Activated naive CD8-positive, alpha-beta T cell treated with anti-CD3 and anti-CD28 coated beads, Interleukin-2, amount 50 U/mL, for 24 hours (primary cell): ENCODE measurements around the gene MALRD1.

ENCODE experiments used
- ATAC-seq: fragments of 150-1000 bp; cut with Tn5 transposase; one replicate; pipeline ENCODE4 v1.10.0; 2021
- DNase-seq: peaks from one replicate; pipeline ENCODE4 v3.0.0; 2021
- H3K27ac Mint-ChIP-seq: one replicate; pipeline ENCODE4 v1.8.0; 2021; ENCODE audit warnings: mild to moderate bottlenecking, mixed read lengths
- H3K27me3 Mint-ChIP-seq: one replicate; pipeline ENCODE4 v1.8.0; 2021; ENCODE audit warnings: mixed read lengths
- H3K36me3 Mint-ChIP-seq: one replicate; pipeline ENCODE4 v1.8.0; 2021; ENCODE audit warnings: low read depth, mixed read lengths
- H3K4me1 Mint-ChIP-seq: one replicate; pipeline ENCODE4 v1.8.0; 2021; ENCODE audit warnings: mixed read lengths
- H3K4me3 Mint-ChIP-seq: one replicate; pipeline ENCODE4 v1.8.0; 2021; ENCODE audit warnings: mild to moderate bottlenecking, moderate library complexity, mixed read lengths
- H3K9me3 Mint-ChIP-seq: one replicate; pipeline ENCODE4 v1.8.0; 2021; ENCODE audit warnings: mixed read lengths

Gene MALRD1

DNA sequence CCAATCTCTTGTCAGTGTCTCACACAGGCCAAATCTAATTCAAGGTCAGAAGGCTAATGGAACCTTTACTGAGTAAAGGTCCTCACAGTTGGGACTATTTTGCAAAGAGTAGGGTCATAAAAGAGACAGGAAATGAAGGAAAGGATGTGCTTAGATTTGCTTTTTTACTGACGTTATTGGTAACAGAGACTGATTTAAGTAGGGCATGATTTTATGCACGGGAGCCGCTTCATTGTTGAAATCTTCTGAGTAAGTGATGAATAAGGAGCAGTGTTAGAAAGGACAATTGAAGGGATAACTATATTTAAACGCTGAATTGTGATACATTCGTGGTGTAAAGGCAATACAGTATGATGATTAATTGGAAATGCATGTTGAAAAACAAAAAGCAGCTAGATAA lies 261.5 kb downstream of the MALRD1 start:
- Mint-ChIP-seq H3K27me3 (no peaks in the 10 kb centered on the region), H3K4me1 (no peaks in the 10 kb centered on the region), H3K4me3 (no peak overlapping the region), H3K9me3 (peaks cover 4% of the 10 kb centered on the region), H3K36me3 (no peaks in the 10 kb centered on the region), H3K27ac (no peak overlapping the region)
- ATAC-seq: no peak
- DNase-seq: no peak

DNA sequence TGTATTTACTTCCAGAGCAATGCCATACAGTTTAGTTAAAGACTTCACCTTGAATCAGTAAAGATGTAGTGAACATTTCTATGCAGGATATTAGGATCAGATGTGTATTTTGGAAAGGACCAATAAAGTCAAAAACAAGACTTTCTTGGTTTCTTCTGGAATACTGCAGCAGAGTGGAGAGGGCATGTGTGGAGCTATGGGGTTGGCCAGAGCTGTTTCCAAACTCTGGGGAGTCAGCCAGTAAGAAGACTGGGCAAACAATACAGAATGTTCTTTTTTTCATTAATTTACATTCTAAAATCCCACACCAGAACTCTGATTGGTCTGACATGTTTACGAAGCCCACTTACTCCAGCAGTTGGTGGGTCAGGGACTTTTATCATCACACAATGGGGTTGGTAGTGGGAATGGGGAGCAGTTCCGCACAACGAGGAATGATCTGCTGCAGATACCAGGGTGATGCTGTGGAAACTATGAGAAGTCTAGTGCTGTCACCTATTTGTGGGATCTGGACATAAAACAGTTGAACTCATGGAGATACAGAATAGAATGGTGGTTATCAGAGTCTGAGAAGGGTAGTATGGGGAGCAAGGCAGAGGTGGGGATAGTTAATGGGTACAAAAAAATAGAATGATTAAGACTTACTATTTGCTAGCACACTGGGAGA lies 267.7 kb downstream of the MALRD1 start:
- ATAC-seq (no peak), DNase-seq (no peak)
- H3K27ac Mint-ChIP-seq: no peak overlapping the region
- no peaks in the 10 kb centered on the region for H3K27me3 Mint-ChIP-seq
- H3K4me1 Mint-ChIP-seq: no peaks in the 10 kb centered on the region
- H3K4me3 Mint-ChIP-seq: no peak overlapping the region
- H3K36me3 Mint-ChIP-seq: no peaks in the 10 kb centered on the region
- no peaks in the 10 kb centered on the region for H3K9me3 Mint-ChIP-seq

DNA sequence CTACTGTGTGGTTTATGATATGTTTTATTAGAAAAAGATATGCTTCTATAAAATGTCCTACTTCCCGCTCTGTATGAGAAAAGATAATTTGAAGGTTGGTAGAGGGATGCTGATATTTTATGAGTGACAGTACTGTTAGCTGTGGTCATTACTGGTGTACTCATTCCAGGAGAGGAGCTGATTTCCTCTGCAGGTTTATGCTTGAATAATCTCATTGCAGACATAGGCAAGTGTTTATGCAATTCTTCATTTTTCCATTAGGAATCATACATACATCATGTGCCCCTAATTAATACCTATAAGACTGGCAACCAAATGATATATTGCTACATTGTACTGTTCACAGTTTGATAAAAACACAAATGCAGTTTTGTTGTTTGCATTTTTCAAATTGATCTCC lies 269.4 kb downstream of the MALRD1 start:
- Mint-ChIP-seq H3K9me3 (no peaks in the 10 kb centered on the region), H3K27me3 (no peaks in the 10 kb centered on the region), H3K36me3 (no peaks in the 10 kb centered on the region), H3K4me1 (no peaks in the 10 kb centered on the region), H3K27ac (no peak overlapping the region), H3K4me3 (no peak overlapping the region)
- ATAC-seq (no peak), DNase-seq (no peak)

GRCh38 chr10:19325581-19325980 lies 277.0 kb downstream of the MALRD1 start:
- H3K36me3 Mint-ChIP-seq: no peaks in the 10 kb centered on the region
- H3K27me3 Mint-ChIP-seq: no peaks in the 10 kb centered on the region
- DNase-seq (no peak), ATAC-seq (no peak)
- no peaks in the 10 kb centered on the region for H3K9me3 Mint-ChIP-seq
- no peaks in the 10 kb centered on the region for H3K4me1 Mint-ChIP-seq
- H3K27ac Mint-ChIP-seq: no peak overlapping the region
- H3K4me3 Mint-ChIP-seq: no peak overlapping the region

DNA sequence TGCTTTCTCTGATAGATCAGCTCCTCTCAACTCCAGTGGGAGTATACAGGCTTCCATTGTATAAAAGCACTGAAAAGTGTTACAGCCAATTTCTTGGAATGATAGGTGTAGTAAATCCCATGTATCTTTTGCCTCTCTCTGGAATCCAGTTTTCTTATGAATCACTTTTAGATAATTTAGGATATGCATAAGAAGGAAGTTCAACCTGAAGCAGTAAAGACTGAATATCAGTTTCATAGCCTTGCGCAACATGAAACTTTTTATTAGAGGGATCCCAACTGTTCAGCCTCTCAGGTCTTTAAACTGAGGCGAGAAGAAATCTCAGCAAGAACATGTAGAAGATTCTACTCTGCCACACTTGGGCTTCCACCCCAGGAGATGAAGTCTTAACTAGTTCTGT lies 280.0 kb downstream of the MALRD1 start:
- Mint-ChIP-seq H3K36me3 (no peaks in the 10 kb centered on the region), H3K27ac (no peak overlapping the region), H3K4me3 (no peak overlapping the region), H3K9me3 (peaks cover 5% of the 10 kb centered on the region), H3K4me1 (no peaks in the 10 kb centered on the region), H3K27me3 (no peaks in the 10 kb centered on the region)
- ATAC-seq (no peak), DNase-seq (no peak)

DNA sequence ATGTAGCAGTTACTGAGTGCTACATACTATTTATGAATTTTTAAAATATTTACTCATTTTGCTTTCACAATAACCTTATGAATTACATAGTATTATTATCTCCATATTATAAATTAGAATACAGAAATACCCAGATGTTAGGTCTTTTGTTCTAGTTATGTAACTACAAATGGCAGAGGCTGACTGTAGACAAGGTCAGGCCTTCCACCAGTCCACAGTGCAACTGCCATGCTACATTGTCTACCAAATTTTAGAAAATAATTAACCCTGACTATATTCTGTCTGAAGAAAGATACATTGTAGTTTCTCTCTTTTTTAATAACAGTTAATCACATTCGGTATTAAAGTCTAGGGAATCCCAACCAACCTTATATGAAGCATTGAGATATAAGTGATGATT lies 280.9 kb downstream of the MALRD1 start:
- Mint-ChIP-seq H3K27me3 (no peaks in the 10 kb centered on the region), H3K4me1 (no peaks in the 10 kb centered on the region), H3K4me3 (no peak overlapping the region), H3K27ac (no peak overlapping the region), H3K9me3 (peaks cover 8% of the 10 kb centered on the region), H3K36me3 (no peaks in the 10 kb centered on the region)
- ATAC-seq: no peak
- no peak for DNase-seq

DNA sequence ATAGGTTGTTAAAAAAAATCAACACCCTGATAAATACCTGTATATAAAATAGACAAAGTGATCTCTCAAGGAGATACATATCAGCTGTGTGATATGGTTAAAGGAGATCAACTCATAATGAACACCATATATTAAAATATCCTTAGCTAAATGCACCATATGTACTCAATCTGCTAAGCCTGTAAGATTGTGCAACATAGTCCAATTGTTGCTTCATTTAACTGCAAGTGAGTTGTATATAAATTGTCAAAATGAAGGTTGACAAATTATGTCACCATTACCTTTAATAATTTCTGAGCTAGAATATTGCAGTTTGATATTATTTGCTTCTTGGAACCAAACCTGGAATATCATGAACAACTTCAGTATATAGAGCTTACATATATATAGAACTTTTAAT lies 283.7 kb downstream of the MALRD1 start:
- no peaks in the 10 kb centered on the region for H3K36me3 Mint-ChIP-seq
- ATAC-seq (no peak), DNase-seq (no peak)
- peaks cover 12% of the 10 kb centered on the region for H3K9me3 Mint-ChIP-seq
- no peaks in the 10 kb centered on the region for H3K4me1 Mint-ChIP-seq
- no peak overlapping the region for H3K27ac Mint-ChIP-seq
- no peaks in the 10 kb centered on the region for H3K27me3 Mint-ChIP-seq
- H3K4me3 Mint-ChIP-seq: no peak overlapping the region

GRCh38 chr10:19333631-19334030 lies 285.0 kb downstream of the MALRD1 start:
- Mint-ChIP-seq H3K27me3 (no peaks in the 10 kb centered on the region), H3K4me1 (no peaks in the 10 kb centered on the region), H3K27ac (no peak overlapping the region), H3K4me3 (no peak overlapping the region), H3K9me3 (peaks cover 17% of the 10 kb centered on the region), H3K36me3 (no peaks in the 10 kb centered on the region)
- DNase-seq (no peak), ATAC-seq (no peak)

DNA sequence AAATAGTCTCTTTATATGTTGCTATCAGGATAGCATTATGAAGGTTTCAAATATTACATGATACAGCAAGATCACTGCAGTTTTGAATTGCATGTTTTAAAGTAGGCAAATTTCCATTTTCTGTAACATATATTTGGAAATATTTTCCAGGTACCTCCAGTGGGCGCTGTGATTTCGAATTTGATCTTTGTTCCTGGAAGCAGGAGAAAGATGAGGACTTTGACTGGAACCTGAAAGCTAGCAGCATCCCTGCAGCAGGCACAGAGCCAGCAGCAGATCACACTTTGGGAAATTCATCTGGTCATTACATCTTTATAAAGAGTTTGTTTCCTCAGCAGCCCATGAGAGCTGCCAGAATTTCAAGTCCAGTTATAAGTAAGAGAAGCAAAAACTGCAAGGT lies 299.0 kb downstream of the MALRD1 start:
- Mint-ChIP-seq H3K4me1 (no peaks in the 10 kb centered on the region), H3K27me3 (no peaks in the 10 kb centered on the region), H3K9me3 (peaks cover 10% of the 10 kb centered on the region), H3K36me3 (no peaks in the 10 kb centered on the region), H3K27ac (no peak overlapping the region), H3K4me3 (no peak overlapping the region)
- DNase-seq (no peak), ATAC-seq (no peak)

DNA sequence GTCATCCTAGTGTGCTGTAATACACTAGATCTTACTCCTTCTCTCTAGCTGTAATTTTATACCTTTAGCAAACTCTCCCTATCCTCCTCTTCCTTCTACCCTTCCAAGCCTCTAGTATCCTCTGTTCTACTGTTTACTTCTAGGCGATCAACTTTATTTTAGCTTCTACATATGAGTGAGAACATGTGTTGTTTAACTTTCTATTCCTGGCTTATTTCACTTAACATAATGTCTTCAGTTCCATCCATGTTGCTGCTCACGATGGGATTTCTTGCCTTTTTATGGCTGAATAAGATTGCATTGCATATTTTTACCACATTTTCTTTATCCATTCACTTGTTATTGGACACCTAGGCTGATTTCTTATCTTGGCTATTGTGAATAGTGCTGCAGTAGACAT lies 318.6 kb downstream of the MALRD1 start:
- peaks cover 25% of the 10 kb centered on the region for H3K9me3 Mint-ChIP-seq
- ATAC-seq (no peak), DNase-seq (no peak)
- H3K27me3 Mint-ChIP-seq: no peaks in the 10 kb centered on the region
- no peaks in the 10 kb centered on the region for H3K36me3 Mint-ChIP-seq
- no peak overlapping the region for H3K4me3 Mint-ChIP-seq
- H3K4me1 Mint-ChIP-seq: no peaks in the 10 kb centered on the region
- H3K27ac Mint-ChIP-seq: no peak overlapping the region

- Mint-ChIP-seq H3K27me3 (no peaks in the 10 kb centered on the region), H3K27ac (no peak overlapping the region), H3K4me1 (no peaks in the 10 kb centered on the region), H3K36me3 (no peaks in the 10 kb centered on the region), H3K9me3 (peaks cover 8% of the 10 kb centered on the region), H3K4me3 (no peak overlapping the region)
- no peak for ATAC-seq
- DNase-seq: no peak
These were observed 325.4 kb downstream of the MALRD1 start for GRCh38 chr10:19373988-19374387.

GRCh38 chr10:19385846-19386450 lies 337.3 kb downstream of the MALRD1 start:
- Mint-ChIP-seq H3K27ac (no peak overlapping the region), H3K27me3 (no peaks in the 10 kb centered on the region), H3K36me3 (no peaks in the 10 kb centered on the region), H3K4me1 (no peaks in the 10 kb centered on the region), H3K4me3 (no peak overlapping the region), H3K9me3 (peaks cover 13% of the 10 kb centered on the region)
- ATAC-seq: no peak
- no peak for DNase-seq

DNA sequence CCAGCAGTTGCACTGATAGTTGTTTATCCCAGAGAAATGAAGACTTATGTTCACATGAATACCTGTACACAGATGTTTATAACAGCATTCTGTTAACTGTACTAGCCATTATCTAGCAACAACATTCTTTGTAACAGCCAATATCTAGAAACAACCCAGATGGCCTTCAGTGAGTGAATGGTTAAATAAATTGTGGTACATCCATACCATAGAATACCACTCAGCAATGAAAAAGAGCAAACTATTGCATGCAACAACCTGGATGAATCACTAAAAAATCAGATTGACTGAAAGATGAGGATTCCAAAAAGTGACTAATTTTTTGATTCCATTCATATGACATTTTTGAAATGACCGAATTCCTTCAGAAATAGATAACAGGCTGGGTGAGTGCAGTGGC lies 360.3 kb downstream of the MALRD1 start:
- Mint-ChIP-seq H3K4me1 (no peaks in the 10 kb centered on the region), H3K36me3 (no peaks in the 10 kb centered on the region), H3K4me3 (no peak overlapping the region), H3K9me3 (peaks cover 12% of the 10 kb centered on the region), H3K27me3 (no peaks in the 10 kb centered on the region), H3K27ac (no peak overlapping the region)
- no peak for DNase-seq
- no peak for ATAC-seq

DNA sequence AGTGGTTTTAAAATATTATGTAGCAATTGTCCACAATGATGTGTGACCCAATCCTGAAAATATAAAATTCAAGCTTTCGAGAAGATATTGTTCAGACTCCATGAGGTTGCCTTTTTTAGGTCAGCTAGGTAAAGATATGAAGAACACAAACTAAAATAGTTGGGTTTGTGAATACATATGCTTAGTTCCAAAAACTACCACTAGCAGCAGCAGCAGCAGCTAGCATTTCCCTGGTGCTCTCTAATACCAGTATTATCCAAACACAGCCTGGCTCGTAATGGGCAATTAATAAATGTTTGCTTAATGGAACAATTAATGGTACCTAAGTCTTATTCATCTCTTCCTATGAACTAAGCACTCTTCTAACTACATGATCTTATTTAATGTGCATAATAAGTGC lies 362.5 kb downstream of the MALRD1 start:
- H3K27me3 Mint-ChIP-seq: no peaks in the 10 kb centered on the region
- DNase-seq (no peak), ATAC-seq (no peak)
- H3K36me3 Mint-ChIP-seq: no peaks in the 10 kb centered on the region
- H3K9me3 Mint-ChIP-seq: peaks cover 12% of the 10 kb centered on the region
- no peaks in the 10 kb centered on the region for H3K4me1 Mint-ChIP-seq
- H3K4me3 Mint-ChIP-seq: no peak overlapping the region
- no peak overlapping the region for H3K27ac Mint-ChIP-seq

DNA sequence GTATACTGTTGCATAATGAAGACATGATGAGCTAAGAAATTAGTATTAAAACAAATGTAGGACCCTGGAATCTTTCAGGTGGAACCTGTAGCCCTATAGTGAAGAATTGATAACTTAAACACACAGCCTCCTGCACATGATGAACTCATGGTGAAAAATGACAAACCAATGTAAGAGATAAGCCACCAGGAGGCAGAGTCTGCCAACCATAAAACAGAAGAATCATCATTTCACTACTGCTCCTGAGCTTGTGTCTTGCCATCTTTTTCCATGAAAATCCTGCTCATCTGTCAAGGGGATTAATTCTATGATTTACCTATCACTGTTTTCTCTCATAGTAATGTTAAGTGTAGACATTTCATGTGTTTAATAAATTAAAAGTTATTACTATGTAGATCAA lies 363.9 kb downstream of the MALRD1 start:
- H3K4me1 Mint-ChIP-seq: no peaks in the 10 kb centered on the region
- no peak for DNase-seq
- H3K27ac Mint-ChIP-seq: no peak overlapping the region
- no peak overlapping the region for H3K4me3 Mint-ChIP-seq
- H3K9me3 Mint-ChIP-seq: peaks cover 12% of the 10 kb centered on the region
- H3K27me3 Mint-ChIP-seq: no peaks in the 10 kb centered on the region
- no peaks in the 10 kb centered on the region for H3K36me3 Mint-ChIP-seq
- ATAC-seq: no peak

- no peak for ATAC-seq
These were observed 367.6 kb downstream of the MALRD1 start for GRCh38 chr10:19416164-19416563.

More at GRCh38 chr10:19416164-19416563, 367.6 kb downstream of the MALRD1 start:
- Mint-ChIP-seq H3K27ac (no peak overlapping the region), H3K4me3 (no peak overlapping the region), H3K4me1 (no peaks in the 10 kb centered on the region), H3K27me3 (no peaks in the 10 kb centered on the region), H3K36me3 (no peaks in the 10 kb centered on the region), H3K9me3 (peaks cover 11% of the 10 kb centered on the region)
- no peak for DNase-seq
